ENCODE measurements around the gene GSN. TPM values are rescaled to one million over a fixed set of nuclear protein-coding genes. Genes with fewer than 3 reads are reported as not detected.

Gene GSN
- total and polyA plus RNA-seq, 9 of the 15 experiments (the other 6 are each of a cell fraction or from before 2014, with no cell fraction given), result 0.39 to 16.6 (median 8.2) TPM

- TF ChIP-seq REST (IDR thresholded peaks at IDR 0.05; ENCODE audit: borderline replicate concordance) (peak; percentile 17; the same call in 1 of the 2 replicates), REST (CRISPR knock-in tag; IDR thresholded peaks at IDR 0.05; ENCODE audit: low read depth) (no peak), HDAC6 (IDR thresholded peaks at IDR 0.05; ENCODE audit: low read depth, low read length) (no peak), ARID1B (IDR thresholded peaks at IDR 0.05) (peak; percentile 95), PTTG1 (tag; IDR thresholded peaks at IDR 0.05; ENCODE audit: low read depth) (no peak), CTBP1 (IDR thresholded peaks at IDR 0.05; ENCODE audit: borderline replicate concordance) (peak; percentile 83; the same call in 1 of the 2 replicates), ZNF766 (CRISPR knock-in tag; conservative IDR thresholded peaks at IDR 0.05) (0 out of 2 replicates have a peak, but pooled peaks have one; percentile 33), ZNF165 (CRISPR knock-in tag; IDR thresholded peaks at IDR 0.05; ENCODE audit: borderline replicate concordance) (no peak), MAFF (IDR thresholded peaks at IDR 0.05; ENCODE audit: low read length) (peak; percentile 72), GATAD2B (IDR thresholded peaks at IDR 0.05; ENCODE audit: borderline replicate concordance) (peak; percentile 81; the same call in 1 of the 2 replicates), ZFX (CRISPR knock-in tag; IDR thresholded peaks at IDR 0.05) (peak; percentile 70), ADNP (tag; IDR thresholded peaks at IDR 0.05) (no peak), TCF7L2 (IDR thresholded peaks at IDR 0.05; ENCODE audit: low read depth, low read length) (no peak), NFE2 (IDR thresholded peaks at IDR 0.05; ENCODE audit: low read depth) (peak; percentile 77), GABPB1 (CRISPR knock-in tag; IDR thresholded peaks at IDR 0.05) (0 out of 2 replicates have a peak, but pooled peaks have one; percentile 13), KDM4B (IDR thresholded peaks at IDR 0.05; ENCODE audit: borderline replicate concordance in 2 of 2, low read depth in 1 of 2) (no peak), U2AF2 (optimal IDR thresholded peaks at IDR 0.05; ENCODE audit: low read depth, low read length) (no peak)
- TF ChIP-seq, protein P1, sequence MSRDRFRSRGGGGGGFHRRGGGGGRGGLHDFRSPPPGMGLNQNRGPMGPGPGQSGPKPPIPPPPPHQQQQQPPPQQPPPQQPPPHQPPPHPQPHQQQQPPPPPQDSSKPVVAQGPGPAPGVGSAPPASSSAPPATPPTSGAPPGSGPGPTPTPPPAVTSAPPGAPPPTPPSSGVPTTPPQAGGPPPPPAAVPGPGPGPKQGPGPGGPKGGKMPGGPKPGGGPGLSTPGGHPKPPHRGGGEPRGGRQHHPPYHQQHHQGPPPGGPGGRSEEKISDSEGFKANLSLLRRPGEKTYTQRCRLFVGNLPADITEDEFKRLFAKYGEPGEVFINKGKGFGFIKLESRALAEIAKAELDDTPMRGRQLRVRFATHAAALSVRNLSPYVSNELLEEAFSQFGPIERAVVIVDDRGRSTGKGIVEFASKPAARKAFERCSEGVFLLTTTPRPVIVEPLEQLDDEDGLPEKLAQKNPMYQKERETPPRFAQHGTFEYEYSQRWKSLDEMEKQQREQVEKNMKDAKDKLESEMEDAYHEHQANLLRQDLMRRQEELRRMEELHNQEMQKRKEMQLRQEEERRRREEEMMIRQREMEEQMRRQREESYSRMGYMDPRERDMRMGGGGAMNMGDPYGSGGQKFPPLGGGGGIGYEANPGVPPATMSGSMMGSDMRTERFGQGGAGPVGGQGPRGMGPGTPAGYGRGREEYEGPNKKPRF (IDR thresholded peaks at IDR 0.05; ENCODE audit: low read depth, low read length), result no peak
Observed at GRCh38 chr9:121286973-121287741, 19.2 kb downstream of the GSN start (continued).

Data from K562 (cell line).